ENCODE data around the gene AP2A1. TPM values are rescaled to one million over a fixed set of nuclear protein-coding genes. Genes with fewer than 3 reads are reported as not detected.

AP2A1 gene
- total and polyA plus RNA-seq, 9 of the 15 experiments (the other 6 are each of a cell fraction or from before 2014, with no cell fraction given): 0.55 to 150 (median 31.9) TPM

DNA sequence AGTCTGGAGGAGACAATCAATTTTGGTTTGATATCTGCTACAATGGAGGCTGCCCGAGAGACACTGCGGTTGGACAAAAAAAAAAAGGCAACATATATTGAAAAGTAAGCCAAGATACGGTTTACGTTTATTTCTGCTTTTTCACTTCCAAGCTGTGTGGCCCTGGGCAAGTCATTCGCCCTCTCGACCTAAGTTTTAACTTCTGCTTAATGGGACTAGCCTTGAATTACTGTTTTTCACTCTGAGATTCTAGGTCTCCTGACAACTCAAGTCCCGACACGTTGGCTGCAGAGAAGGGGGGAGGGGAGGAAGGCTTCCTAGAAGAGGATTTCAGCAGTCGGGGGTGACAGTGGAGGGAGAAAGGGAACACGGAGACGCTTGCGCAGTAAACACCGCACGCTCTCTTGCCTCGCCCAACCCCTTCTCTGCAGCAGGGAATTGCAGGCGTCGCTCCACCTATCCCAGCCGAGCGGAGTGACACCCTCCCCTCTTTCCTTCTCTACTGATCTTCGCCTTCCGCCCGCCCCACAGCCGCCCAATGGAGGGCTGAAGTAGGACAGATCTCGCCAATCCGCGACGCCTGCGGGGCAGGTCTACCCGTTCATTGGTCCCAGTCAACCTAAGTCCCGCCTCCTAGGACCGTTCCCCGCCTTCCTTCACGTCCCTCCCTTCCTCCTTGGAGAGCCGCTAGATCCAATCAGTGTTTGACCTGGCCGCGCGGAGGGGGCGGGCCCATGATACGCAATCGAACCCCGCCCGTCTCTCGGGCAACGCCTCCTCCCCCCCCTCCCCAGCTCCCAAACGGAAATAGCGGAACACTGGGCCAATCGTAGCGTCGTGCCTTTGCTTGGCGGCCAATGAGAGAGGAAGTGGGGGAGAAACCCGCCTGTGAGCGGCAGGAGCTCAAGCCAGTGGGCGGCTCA is 533 bp upstream of the AP2A1 start (continued):
- TF ChIP-seq KAT8 (IDR thresholded peaks at IDR 0.05; ENCODE audit: low read depth): no peak
- no peak for TF ChIP-seq ZFPM2 (CRISPR knock-in tag; IDR thresholded peaks at IDR 0.05)
- no peak for TF ChIP-seq JUN (IDR thresholded peaks at IDR 0.05; ENCODE audit: borderline replicate concordance, low read depth, low read length)
- no peak for TF ChIP-seq JUN (CRISPR knock-in tag; IDR thresholded peaks at IDR 0.05; ENCODE audit: borderline replicate concordance)
- peak; percentile 77 for TF ChIP-seq POLR2B (IDR thresholded peaks at IDR 0.05; ENCODE audit: low read depth, partially characterized antibody)
- no peak for TF ChIP-seq ZNF583 (CRISPR knock-in tag; IDR thresholded peaks at IDR 0.05)
- TF ChIP-seq UBTF (IDR thresholded peaks at IDR 0.05; ENCODE audit: borderline replicate concordance in 1 of 2, low read depth in 2 of 2, low read length in 2 of 2): no peak; a peak in 1 of 4 replicates
- peak; percentile 96 for TF ChIP-seq NFYB (IDR thresholded peaks at IDR 0.05; ENCODE audit: extremely low read depth, insufficient read length)
- no peak for TF ChIP-seq PHB2 (IDR thresholded peaks at IDR 0.05; ENCODE audit: low read depth)
- no peak for TF ChIP-seq GTF2A2 (tag; IDR thresholded peaks at IDR 0.05)
- no peak for TF ChIP-seq ZNF12 (CRISPR knock-in tag; IDR thresholded peaks at IDR 0.05)
- TF ChIP-seq BRD9 (IDR thresholded peaks at IDR 0.05; ENCODE audit: low read depth, partially characterized antibody): peak; percentile 40
- TF ChIP-seq U2AF2 (optimal IDR thresholded peaks at IDR 0.05; ENCODE audit: low read depth, low read length): no peak
- no peak for TF ChIP-seq NCOA4 (IDR thresholded peaks at IDR 0.05; ENCODE audit: partially characterized antibody)
- no peak for TF ChIP-seq SMC3 (conservative IDR thresholded peaks at IDR 0.05; ENCODE audit: insufficient read depth, low read depth, low read length)
- no peak for TF ChIP-seq LARP7 (IDR thresholded peaks at IDR 0.05)
- TF ChIP-seq HSF4 (CRISPR knock-in tag; IDR thresholded peaks at IDR 0.05; ENCODE audit: borderline replicate concordance): no peak
- 0 out of 2 replicates have a peak, but pooled peaks have one; percentile 14 for TF ChIP-seq ZKSCAN1 (IDR thresholded peaks at IDR 0.05; ENCODE audit: low read depth, low read length)
- peak; percentile 18; the same call in 1 of the 2 replicates for TF ChIP-seq CEBPG (CRISPR knock-in tag; IDR thresholded peaks at IDR 0.05)
- TF ChIP-seq CEBPG (tag; conservative IDR thresholded peaks at IDR 0.05 in 1 of 2, IDR thresholded peaks at IDR 0.05 in 1 of 2): peak; percentile 65 to 73; a peak in 3 of 4 replicates
- TF ChIP-seq FIP1L1 (IDR thresholded peaks at IDR 0.05; ENCODE audit: low read depth, low read length, poor library complexity, severe bottlenecking): no peak
- TF ChIP-seq ZNF77 (CRISPR knock-in tag; IDR thresholded peaks at IDR 0.05): no peak
- TF ChIP-seq NFATC3 (IDR thresholded peaks at IDR 0.05): no peak
- 0 out of 2 replicates have a peak, but pooled peaks have one; percentile 47 for TF ChIP-seq HDGF (IDR thresholded peaks at IDR 0.05)
- TF ChIP-seq ETV1 (tag; conservative IDR thresholded peaks at IDR 0.05; ENCODE audit: low read depth): no peak
- no peak for TF ChIP-seq CLOCK (CRISPR knock-in tag; IDR thresholded peaks at IDR 0.05; ENCODE audit: borderline replicate concordance)
